ENCODE data around the gene PARVA. TPM values are rescaled to one million over a fixed set of nuclear protein-coding genes. Genes with fewer than 3 reads are reported as not detected.

The PARVA gene
- total RNA-seq, 1 donor from 2014 or later, result 106 TPM

DNA sequence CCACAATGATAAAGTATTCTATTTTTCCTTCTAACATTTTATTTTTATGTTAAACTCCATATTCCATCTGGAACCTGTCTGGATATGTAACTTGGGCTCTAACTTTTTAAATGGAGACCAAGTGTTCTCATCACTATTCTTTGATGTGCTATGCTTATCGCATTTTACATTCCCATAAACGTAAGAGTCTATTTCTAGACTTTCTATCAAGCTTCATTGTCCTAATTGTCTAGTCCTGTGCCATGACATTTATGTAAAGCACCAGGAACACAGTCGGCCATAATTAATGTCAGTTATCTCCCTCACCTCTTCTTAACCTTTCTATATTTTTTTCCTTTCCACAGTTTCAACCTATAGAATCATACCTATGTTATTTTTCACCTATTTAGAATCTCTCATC, 183.0 kb downstream of the PARVA start:
- H3K27me3 Mint-ChIP-seq (ENCODE audit: low read depth, unreplicated experiment), result no peaks in the 10 kb centered on the region
- Histone ChIP-seq H3K4me1 (ENCODE audit: insufficient read depth, low read length) (peaks cover 19% of the 10 kb centered on the region), H3K4me3 (ENCODE audit: insufficient read depth, low read depth, low read length) (no peak overlapping the region), H3K36me3 (ENCODE audit: insufficient read depth, low read length) (no peaks in the 10 kb centered on the region), H4K20me1 (ENCODE audit: insufficient read depth, low read length) (no peaks in the 10 kb centered on the region), H3K4me2 (ENCODE audit: low read length) (no peak overlapping the region), H3K27ac (ENCODE audit: low read depth, low read length) (no peak overlapping the region), H3K9me3 (ENCODE audit: insufficient read depth, low read depth, low read length) (no peaks in the 10 kb centered on the region), H3K27me3 (ENCODE audit: insufficient read depth, low read length) (no peaks in the 10 kb centered on the region), H3K79me2 (ENCODE audit: insufficient read depth, low read length) (no peaks in the 10 kb centered on the region), H3K9ac (ENCODE audit: low read length) (no peak overlapping the region), H2AFZ (ENCODE audit: low read depth, low read length) (no peak overlapping the region)
- TF ChIP-seq, protein P1, sequence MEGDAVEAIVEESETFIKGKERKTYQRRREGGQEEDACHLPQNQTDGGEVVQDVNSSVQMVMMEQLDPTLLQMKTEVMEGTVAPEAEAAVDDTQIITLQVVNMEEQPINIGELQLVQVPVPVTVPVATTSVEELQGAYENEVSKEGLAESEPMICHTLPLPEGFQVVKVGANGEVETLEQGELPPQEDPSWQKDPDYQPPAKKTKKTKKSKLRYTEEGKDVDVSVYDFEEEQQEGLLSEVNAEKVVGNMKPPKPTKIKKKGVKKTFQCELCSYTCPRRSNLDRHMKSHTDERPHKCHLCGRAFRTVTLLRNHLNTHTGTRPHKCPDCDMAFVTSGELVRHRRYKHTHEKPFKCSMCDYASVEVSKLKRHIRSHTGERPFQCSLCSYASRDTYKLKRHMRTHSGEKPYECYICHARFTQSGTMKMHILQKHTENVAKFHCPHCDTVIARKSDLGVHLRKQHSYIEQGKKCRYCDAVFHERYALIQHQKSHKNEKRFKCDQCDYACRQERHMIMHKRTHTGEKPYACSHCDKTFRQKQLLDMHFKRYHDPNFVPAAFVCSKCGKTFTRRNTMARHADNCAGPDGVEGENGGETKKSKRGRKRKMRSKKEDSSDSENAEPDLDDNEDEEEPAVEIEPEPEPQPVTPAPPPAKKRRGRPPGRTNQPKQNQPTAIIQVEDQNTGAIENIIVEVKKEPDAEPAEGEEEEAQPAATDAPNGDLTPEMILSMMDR (IDR thresholded peaks at IDR 0.05; ENCODE audit: insufficient read depth, low read depth, low read length), result no peak
- TF ChIP-seq EZH2 (IDR thresholded peaks at IDR 0.05; ENCODE audit: insufficient read depth, low read length), result no peak
- H3K36me3 Mint-ChIP-seq (ENCODE audit: low read depth, unreplicated experiment), result no peaks in the 10 kb centered on the region
- no peaks in the 10 kb centered on the region for H3K9me3 Mint-ChIP-seq (ENCODE audit: unreplicated experiment)
- FAIRE-seq (no peak), DNase-seq (ENCODE audit: low read depth) (no peak)
- H3K27ac Mint-ChIP-seq (ENCODE audit: unreplicated experiment), result no peak overlapping the region
- peaks cover 24% of the 10 kb centered on the region for H3K4me1 Mint-ChIP-seq (ENCODE audit: low read depth, unreplicated experiment)
- H3K4me3 Mint-ChIP-seq (ENCODE audit: unreplicated experiment), result no peak overlapping the region

DNA sequence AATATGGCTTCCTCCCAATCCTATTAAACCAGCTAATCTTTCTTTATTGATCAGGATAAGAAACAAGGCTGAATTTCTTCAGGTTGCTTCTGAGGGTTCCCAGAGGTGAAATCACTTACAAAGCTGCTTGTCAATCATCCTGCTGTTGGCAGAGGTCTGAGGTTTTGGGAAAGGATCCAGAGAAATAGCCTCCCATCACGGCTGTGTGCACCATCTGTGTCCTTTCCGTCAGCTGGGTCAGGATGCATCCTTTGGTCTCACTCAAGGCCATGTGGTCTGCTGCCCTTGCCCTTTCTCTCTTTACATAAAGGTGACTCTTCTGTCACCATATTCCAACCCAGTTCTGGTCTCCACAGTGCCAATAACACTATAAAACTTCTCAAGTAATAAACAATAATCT, 183.5 kb downstream of the PARVA start:
- H3K36me3 ChIP-seq (ENCODE audit: insufficient read depth, low read length), result no peaks in the 10 kb centered on the region
- H3K79me2 ChIP-seq (ENCODE audit: insufficient read depth, low read length), result no peaks in the 10 kb centered on the region
- H3K4me3 ChIP-seq (ENCODE audit: insufficient read depth, low read depth, low read length), result no peak overlapping the region
- H3K9ac ChIP-seq (ENCODE audit: low read length), result no peak overlapping the region
- H3K9me3 ChIP-seq (ENCODE audit: insufficient read depth, low read depth, low read length), result no peaks in the 10 kb centered on the region
- no peaks in the 10 kb centered on the region for H3K9me3 Mint-ChIP-seq (ENCODE audit: unreplicated experiment)
- H3K4me3 Mint-ChIP-seq (ENCODE audit: unreplicated experiment), result no peak overlapping the region
- no peak overlapping the region for H3K27ac ChIP-seq (ENCODE audit: low read depth, low read length)
- peaks cover 16% of the 10 kb centered on the region for H3K4me1 ChIP-seq (ENCODE audit: insufficient read depth, low read length)
- no peak overlapping the region for H2AFZ ChIP-seq (ENCODE audit: low read depth, low read length)
- H4K20me1 ChIP-seq (ENCODE audit: insufficient read depth, low read length), result no peaks in the 10 kb centered on the region
- DNase-seq (ENCODE audit: low read depth) (no peak), FAIRE-seq (no peak)
- no peaks in the 10 kb centered on the region for H3K27me3 ChIP-seq (ENCODE audit: insufficient read depth, low read length)
- H3K4me1 Mint-ChIP-seq (ENCODE audit: low read depth, unreplicated experiment), result peaks cover 21% of the 10 kb centered on the region
- H3K27me3 Mint-ChIP-seq (ENCODE audit: low read depth, unreplicated experiment), result no peaks in the 10 kb centered on the region
- H3K27ac Mint-ChIP-seq (ENCODE audit: unreplicated experiment), result no peak overlapping the region
- no peaks in the 10 kb centered on the region for H3K36me3 Mint-ChIP-seq (ENCODE audit: low read depth, unreplicated experiment)
- TF ChIP-seq EZH2 (IDR thresholded peaks at IDR 0.05; ENCODE audit: insufficient read depth, low read length), result no peak
- TF ChIP-seq, protein P1 (IDR thresholded peaks at IDR 0.05; ENCODE audit: insufficient read depth, low read depth, low read length), result no peak
- no peak overlapping the region for H3K4me2 ChIP-seq (ENCODE audit: low read length)

DNA sequence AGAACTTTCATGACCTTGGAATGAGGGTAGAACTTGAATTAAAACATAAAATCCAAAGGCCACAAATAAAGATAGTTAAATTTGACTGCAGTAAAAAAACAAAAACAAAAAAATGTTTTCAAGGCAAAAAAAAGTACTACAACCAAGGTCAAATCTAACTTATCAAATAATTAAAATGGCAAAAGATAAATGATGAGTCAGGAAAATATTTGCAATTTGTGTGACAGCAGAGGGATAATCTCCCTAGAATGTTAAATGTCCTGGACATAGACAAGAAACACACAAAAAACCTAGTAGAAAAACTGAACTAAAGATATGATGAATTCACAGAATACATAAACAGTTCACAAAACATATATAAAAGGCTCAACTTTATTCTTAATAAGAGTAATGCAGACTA, 186.6 kb downstream of the PARVA start:
- no peak overlapping the region for H3K4me3 Mint-ChIP-seq (ENCODE audit: unreplicated experiment)

More for the DNA sequence above, 186.6 kb downstream of the PARVA start:
- Histone ChIP-seq H3K9ac (ENCODE audit: low read length) (no peak overlapping the region), H3K27ac (ENCODE audit: low read depth, low read length) (no peak overlapping the region), H2AFZ (ENCODE audit: low read depth, low read length) (no peak overlapping the region), H3K27me3 (ENCODE audit: insufficient read depth, low read length) (no peaks in the 10 kb centered on the region), H3K36me3 (ENCODE audit: insufficient read depth, low read length) (no peaks in the 10 kb centered on the region), H3K4me3 (ENCODE audit: insufficient read depth, low read depth, low read length) (no peak overlapping the region), H3K4me2 (ENCODE audit: low read length) (no peak overlapping the region), H3K79me2 (ENCODE audit: insufficient read depth, low read length) (no peaks in the 10 kb centered on the region), H3K9me3 (ENCODE audit: insufficient read depth, low read depth, low read length) (peaks cover 5% of the 10 kb centered on the region), H3K4me1 (ENCODE audit: insufficient read depth, low read length) (no peaks in the 10 kb centered on the region), H4K20me1 (ENCODE audit: insufficient read depth, low read length) (no peaks in the 10 kb centered on the region)
- H3K4me1 Mint-ChIP-seq (ENCODE audit: low read depth, unreplicated experiment), result peaks cover 10% of the 10 kb centered on the region
- H3K9me3 Mint-ChIP-seq (ENCODE audit: unreplicated experiment), result peaks cover 7% of the 10 kb centered on the region
- H3K27ac Mint-ChIP-seq (ENCODE audit: unreplicated experiment), result no peak overlapping the region
- no peaks in the 10 kb centered on the region for H3K27me3 Mint-ChIP-seq (ENCODE audit: low read depth, unreplicated experiment)
- peaks cover 3% of the 10 kb centered on the region for H3K36me3 Mint-ChIP-seq (ENCODE audit: low read depth, unreplicated experiment)
- TF ChIP-seq EZH2 (IDR thresholded peaks at IDR 0.05; ENCODE audit: insufficient read depth, low read length), result no peak
- TF ChIP-seq, protein P1 (IDR thresholded peaks at IDR 0.05; ENCODE audit: insufficient read depth, low read depth, low read length), result no peak
- DNase-seq (ENCODE audit: low read depth), result no peak
- FAIRE-seq, result no peak

Measured in astrocyte (in vitro differentiated cells and primary cell).